GM19452 (cell line): ENCODE data around the gene L3MBTL4.
A peak's percentile ranks its signal among the peaks of the same experiment; 100 is the strongest.
"Not testable (repeated sequence)": the region's sequence is repeated elsewhere in the genome, so short reads cannot be mapped to it uniquely, and the experiment has no call there.

Experiments
- ATAC-seq: cut with Tn5 transposase; IDR thresholded peaks from one replicate; pipeline ENCODE4 v1.9.1; 2021; ENCODE audit not compliant: unreplicated experiment

L3MBTL4 gene

DNA sequence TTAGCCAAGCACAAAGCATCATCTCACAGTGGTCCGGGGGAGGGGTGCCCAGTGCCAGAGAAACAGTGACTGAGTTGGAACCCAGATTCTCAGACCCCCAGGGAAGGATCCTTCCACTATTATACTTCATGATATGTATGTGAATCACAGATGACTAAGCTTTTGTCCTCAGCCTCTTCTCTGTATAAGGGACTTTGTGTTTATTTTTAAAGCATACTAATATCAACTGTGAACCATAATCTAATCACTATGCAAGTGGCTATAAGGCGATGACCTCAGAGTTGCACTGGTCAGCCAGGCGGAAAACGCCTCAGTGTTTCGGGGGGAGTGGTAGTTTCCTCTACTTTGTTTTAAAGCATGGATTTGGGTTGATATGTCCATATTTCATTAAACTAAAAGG is 359.0 kb downstream of the L3MBTL4 start:
- ATAC-seq: no peak

GRCh38 chr18:6054256-6054842 is 360.4 kb downstream of the L3MBTL4 start:
- ATAC-seq: no peak

- no peak for ATAC-seq
Observed at GRCh38 chr18:6052449-6052913, 362.2 kb downstream of the L3MBTL4 start.

DNA sequence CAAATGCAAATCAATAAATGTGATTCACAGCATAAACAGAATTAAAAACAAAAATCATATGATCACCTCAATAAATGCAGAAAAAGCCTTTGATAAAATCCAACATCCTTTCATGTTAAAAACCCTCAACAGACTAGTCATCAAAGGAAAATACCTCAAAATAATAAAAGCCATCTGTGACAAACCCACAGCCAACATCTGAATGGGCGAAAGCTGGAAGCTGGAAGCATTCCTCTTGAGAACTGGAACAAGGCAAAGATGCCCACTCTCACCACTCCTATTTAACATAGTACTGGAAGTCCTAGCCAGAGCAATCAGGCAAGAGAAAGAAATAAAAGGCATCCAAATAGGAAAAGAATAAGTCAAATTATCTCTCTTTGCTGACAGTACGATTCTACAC is 367.1 kb downstream of the L3MBTL4 start:
- not testable (repeated sequence) for ATAC-seq

DNA sequence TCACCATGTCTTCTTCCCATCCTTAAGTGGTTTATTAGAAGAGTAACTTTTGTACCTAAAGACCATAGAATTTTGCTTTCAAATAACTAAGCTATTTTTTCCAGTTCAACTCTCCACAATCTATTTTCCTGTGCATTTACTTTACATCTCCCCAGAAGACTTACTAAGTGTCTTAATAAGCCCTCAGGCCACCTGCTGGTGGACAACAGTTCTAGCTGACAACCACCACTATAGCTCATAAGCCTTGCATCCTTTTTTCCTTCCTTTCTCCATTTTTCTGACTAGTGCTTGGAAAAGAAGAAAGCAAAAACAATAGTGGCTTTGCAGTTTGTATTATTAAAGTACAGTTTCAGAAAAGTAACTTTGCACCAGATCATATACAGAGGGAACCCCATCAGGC is 369.9 kb downstream of the L3MBTL4 start:
- no peak for ATAC-seq

GRCh38 chr18:6044319-6044718 is 370.4 kb downstream of the L3MBTL4 start:
- no peak for ATAC-seq

GRCh38 chr18:6039055-6039454 is 375.7 kb downstream of the L3MBTL4 start:
- ATAC-seq: no peak

- ATAC-seq: no peak
Observed at GRCh38 chr18:6031442-6031841, 383.3 kb downstream of the L3MBTL4 start.

- ATAC-seq: no peak
Observed at GRCh38 chr18:6031002-6031401, 383.7 kb downstream of the L3MBTL4 start.

DNA sequence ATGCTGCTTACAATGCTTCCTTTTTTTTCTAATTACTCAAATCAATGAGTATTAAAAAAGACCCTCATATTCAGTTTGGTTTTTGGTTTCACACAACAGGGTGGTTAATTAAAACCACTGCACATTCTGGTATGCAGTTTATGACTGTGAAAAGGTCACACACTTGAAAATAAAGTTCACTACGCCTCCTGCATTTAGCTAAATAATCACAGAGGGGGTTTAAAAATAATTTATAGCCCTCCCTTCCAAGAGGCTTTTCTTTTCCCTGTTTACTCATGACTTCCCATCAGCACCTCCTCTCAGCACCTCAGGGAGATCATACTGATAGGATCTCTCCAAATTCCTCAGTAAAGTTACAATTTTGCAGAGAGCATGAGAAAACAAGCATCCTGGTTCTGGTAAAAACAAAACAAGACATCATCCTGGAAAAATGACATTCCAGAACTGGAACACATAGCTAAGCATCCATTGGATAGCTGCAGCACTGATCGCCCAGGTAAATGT is 389.9 kb downstream of the L3MBTL4 start:
- no peak for ATAC-seq

- ATAC-seq: no peak
Observed at GRCh38 chr18:6023551-6023950, 391.2 kb downstream of the L3MBTL4 start.

GRCh38 chr18:6022845-6023244 is 391.9 kb downstream of the L3MBTL4 start:
- no peak for ATAC-seq

DNA sequence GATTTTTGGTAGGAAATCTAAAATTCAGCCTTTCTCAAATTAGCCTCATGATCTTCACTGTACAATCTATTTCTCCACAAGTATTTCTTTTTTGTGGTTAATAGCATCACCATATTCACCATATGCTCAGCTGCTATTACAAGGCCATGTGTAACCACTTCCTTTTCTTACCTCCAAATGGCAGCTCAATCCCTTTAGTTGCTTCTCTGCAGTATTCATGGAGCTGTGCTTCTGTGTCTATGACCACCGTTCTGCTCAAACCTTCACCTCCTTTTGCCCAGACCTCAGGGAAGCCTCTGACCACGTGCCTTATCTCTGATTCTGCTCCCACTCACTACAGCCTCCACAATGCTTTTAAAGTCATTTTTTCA is 392.7 kb downstream of the L3MBTL4 start:
- ATAC-seq: no peak

DNA sequence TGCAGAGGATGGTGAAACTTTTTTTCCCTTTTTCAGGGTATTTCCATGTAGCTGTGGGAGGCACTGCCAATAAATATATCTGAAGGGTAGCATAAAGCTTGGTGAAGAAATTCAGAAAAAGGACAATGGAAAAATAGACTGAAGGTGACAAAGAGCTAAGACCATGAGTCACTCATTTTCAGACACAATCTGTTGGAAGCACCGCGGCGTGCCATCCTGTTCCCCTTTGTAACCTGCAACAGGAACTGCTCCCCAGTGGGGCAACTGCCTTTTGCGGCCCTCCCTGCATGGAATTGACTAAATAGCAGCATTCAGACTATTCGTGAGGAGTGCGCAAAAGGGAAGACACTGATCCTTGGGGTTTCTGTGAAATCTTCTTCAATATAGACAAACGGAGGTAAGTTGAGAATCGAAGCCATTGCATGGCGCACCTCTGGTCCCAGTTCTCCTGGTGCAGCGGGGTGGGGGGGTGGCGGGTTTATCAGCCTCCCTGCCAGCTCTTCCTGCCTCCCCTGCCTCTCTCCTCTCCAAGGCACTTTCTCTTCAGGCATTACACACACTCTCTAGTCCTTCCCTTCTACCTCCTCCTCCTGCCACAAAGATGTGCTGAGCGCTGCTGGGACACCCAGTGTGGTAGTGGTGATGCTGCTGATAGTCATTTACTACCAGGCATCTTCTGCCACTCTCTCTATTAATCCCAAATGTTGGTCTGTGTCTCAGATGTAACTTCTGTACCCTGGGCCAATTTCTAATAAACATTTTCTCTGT is 393.2 kb downstream of the L3MBTL4 start:
- ATAC-seq: no peak

GRCh38 chr18:6018671-6019070 is 396.0 kb downstream of the L3MBTL4 start:
- ATAC-seq: no peak

DNA sequence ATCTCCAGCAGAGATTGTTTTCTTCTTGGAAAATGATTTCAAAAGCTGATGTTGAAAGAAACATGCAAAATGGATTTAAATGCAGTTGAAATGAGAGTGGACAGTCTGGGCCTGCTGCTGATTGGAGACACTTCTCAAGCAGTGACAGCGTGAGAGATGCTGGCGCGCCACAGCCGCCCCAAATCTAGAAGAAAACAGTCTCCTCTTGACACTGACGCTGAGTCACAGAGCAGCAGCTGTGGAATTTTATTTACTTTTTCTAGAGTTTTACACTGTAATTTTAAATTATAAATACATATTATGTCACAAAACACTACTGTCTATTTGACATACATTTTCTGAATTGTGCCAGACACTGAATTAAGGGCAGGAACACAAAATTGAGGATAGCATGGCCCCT is 397.5 kb downstream of the L3MBTL4 start:
- ATAC-seq: no peak

- ATAC-seq: no peak
Observed at GRCh38 chr18:6015364-6015763, 399.3 kb downstream of the L3MBTL4 start.

DNA sequence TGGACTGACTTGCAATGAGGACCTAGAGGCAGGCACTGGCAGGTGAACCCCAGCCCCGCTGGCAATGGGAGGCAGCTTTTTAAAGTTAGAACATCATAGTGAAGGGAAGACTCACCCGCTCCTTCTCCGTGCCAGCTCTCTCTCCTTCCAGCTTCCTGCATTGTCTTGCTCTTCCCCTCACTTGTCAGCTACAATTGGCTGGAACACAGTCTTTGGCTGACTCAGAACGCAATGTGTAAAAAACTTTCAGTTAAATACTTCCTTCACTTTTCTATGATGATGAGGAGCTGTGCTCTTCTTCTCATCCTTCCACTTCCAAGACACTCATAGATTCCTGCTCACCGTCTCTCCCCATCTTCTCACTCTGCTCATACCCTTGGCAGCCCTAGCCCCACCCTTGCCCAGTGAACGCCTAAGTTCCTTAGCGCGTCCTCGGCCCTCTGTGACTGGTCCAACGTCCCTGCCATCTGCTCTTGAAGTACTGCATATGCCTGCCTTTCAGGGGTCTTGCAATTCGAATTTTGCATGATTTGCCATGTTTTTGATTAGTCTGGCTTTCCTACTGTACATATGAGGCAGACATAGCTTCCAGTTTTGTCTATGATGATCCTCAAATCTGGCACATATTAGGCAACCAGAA is 401.4 kb downstream of the L3MBTL4 start:
- no peak for ATAC-seq

DNA sequence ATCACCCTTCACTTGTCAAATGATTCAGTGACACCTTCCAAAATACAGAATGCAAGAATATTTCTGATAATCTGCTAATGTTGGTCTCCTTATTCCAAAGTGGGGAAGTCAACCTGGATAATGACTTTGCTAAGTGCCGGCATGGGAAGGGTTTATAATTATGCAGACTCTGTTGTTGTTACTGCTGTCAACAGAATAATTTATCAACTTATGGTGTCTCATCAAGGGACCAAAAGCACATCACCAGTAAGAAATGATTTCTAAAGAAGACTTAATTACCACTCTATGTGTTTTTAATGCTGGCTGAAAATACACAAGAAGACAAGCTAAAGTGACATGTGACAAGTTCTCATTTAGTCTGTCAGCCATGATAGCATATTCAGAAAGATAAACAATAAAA is 403.8 kb downstream of the L3MBTL4 start:
- ATAC-seq: no peak

GRCh38 chr18:6010284-6010683 is 404.4 kb downstream of the L3MBTL4 start:
- ATAC-seq: no peak

DNA sequence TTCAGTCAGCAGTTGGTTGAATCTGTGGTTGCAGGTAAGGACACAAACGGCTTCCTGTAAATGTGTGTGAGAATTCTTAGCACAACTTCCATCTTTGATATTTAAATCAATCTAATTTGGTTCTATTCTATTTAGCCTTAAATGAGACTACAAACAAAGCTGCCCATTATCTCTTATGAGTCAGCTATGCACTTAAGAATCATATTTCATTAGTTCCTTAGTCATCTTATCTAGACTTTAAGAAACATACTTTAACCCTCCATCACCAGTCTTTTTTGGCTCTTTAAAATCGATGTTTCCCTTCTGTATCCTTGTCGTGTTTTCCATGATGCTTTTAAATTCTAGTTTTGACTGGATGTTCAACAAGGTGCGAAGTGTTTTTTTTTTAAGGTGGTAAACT is 405.0 kb downstream of the L3MBTL4 start:
- ATAC-seq: no peak

DNA sequence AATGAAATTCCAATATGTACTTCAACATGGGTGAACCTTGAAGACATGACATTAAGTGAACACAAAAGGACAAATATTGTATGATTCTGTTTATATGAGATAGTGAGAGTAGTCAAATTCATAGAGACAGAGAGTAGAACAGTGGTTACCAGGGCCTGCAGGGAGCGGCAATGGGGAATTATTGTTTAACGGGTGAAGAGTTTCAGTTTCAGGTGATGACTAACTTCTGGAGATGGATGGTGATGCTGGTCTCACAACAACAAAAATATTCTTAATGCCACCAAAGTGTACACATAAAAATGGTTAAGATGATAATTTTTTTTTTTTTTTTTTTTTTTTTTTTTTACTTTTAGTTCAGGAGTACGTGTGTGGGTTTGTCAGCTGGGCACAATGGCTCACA is 410.0 kb downstream of the L3MBTL4 start:
- ATAC-seq: peak; percentile 97
